Panc1 (cell line): Measurements from ENCODE around the gene CAVIN4. TPM values are rescaled to one million over a fixed set of nuclear protein-coding genes. Genes with fewer than 3 reads are reported as not detected.

Experiments used
- ATAC-seq: fragments of 200-7000 bp; cut with Tn5 transposase; 2 replicates; pipeline ENCODE4 v1.9.1; 2020; ENCODE audit warnings: mild to moderate bottlenecking, moderate library complexity
- BruUV-seq: library from RNA; stranded (reverse); fragments of 400-500 nt; replicated peaks from 2 replicates; lab custom pipeline; 2021; lab: Mats Ljungman, UMichigan
- CTCF ChIA-PET: fragments of 300-600 bp; sonication (Branson Sonifier 250); formaldehyde crosslinking; loops from one replicate; lab custom pipeline; 2022; ENCODE audit warnings: antibody characterized with exemption; lab: Charles Lee
- POLR2A ChIA-PET: fragments of 300-600 bp; sonication (Branson Sonifier 250); formaldehyde crosslinking; loops from one replicate; lab custom pipeline; 2022; ENCODE audit warnings: antibody characterized with exemption; lab: Charles Lee
- DNase-seq: peaks from one replicate; pipeline ENCODE4 v3.0.0-alpha.2; 2010; ENCODE audit warnings: low read depth, low spot score
- H3K27ac ChIP-seq: 2 replicates; pipeline ENCODE4 v1.5.1; 2011; ENCODE audit warnings: mild to moderate bottlenecking, low read length, inconsistent platforms
- H3K27me3 ChIP-seq: fragments of 200-500 bp; sonication (Bioruptor generic); 2 replicates; pipeline ENCODE4 v1.6.0; 2014; ENCODE audit warnings: low read length, inconsistent platforms; ENCODE audit not compliant: control insufficient read depth, insufficient read depth
- H3K36me3 ChIP-seq: fragments of 200-500 bp; sonication (Bioruptor generic); 2 replicates; pipeline ENCODE4 v1.5.1; 2014; ENCODE audit warnings: inconsistent platforms, mild to moderate bottlenecking, low read length, moderate library complexity; ENCODE audit not compliant: control insufficient read depth, insufficient read depth
- H3K4me1 ChIP-seq: 2 replicates; pipeline ENCODE4 v1.5.1; 2011; ENCODE audit warnings: inconsistent platforms, mild to moderate bottlenecking, low read length, moderate library complexity; ENCODE audit not compliant: control insufficient read depth, insufficient read depth
- H3K4me3 ChIP-seq, 2 experiments: 2 replicates each; pipeline ENCODE4 v1.5.1; 2011 to 2012; ENCODE audit warnings: low read depth in 2 of 2, low read length in 2 of 2, mild to moderate bottlenecking in 2 of 2, inconsistent platforms in 1 of 2, moderate library complexity in 1 of 2
- H3K9me3 ChIP-seq: fragments of 200-500 bp; sonication (Bioruptor generic); 2 replicates; pipeline ENCODE4 v1.5.1; 2014; ENCODE audit warnings: low read depth, mild to moderate bottlenecking, inconsistent platforms, low read length, moderate library complexity; ENCODE audit not compliant: control insufficient read depth, insufficient read depth
- CTCF ChIP-seq: fragments of 450-650 bp; IDR thresholded peaks from 2 replicates; pipeline ENCODE4 v1.5.1; 2017; ENCODE audit warnings: mild to moderate bottlenecking
- POLR2AphosphoS5 ChIP-seq: IDR thresholded peaks from 2 replicates; pipeline ENCODE4 v1.6.1; 2012; ENCODE audit warnings: mild to moderate bottlenecking, low read depth, low read length, moderate library complexity
- REST ChIP-seq, 2 experiments: IDR thresholded peaks; 2 replicates each; pipeline ENCODE4 v1.6.1; 2011 to 2012; ENCODE audit warnings: low read depth in 2 of 2, control low read depth in 1 of 2, low read length in 1 of 2, mild to moderate bottlenecking in 1 of 2, moderate library complexity in 1 of 2; ENCODE audit not compliant: insufficient read depth in 1 of 2
- SIN3A ChIP-seq: IDR thresholded peaks from 2 replicates; pipeline ENCODE4 v1.6.1; 2012; ENCODE audit warnings: low read depth, mild to moderate bottlenecking, low read length, moderate library complexity, borderline replicate concordance; ENCODE audit not compliant: insufficient read depth
- TCF7L2 ChIP-seq: IDR thresholded peaks from 2 replicates; pipeline ENCODE4 v1.6.1; 2011; ENCODE audit warnings: mild to moderate bottlenecking, low read depth, low read length, inconsistent platforms
- in situ Hi-C: cut with HindIII; loops from 2 replicates; pipeline ENCODE4 v1.10.0; 2016; ENCODE audit warnings: low sequenced_read_pairs, low pct_unique_long_range_greater_than_20kb
- intact Hi-C: fragments of 100-400 bp; cut with micrococcal nuclease; formaldehyde crosslinking; loops from one replicate; pipeline ENCODE4 v1.10.0; 2022; ENCODE audit not compliant: unreplicated experiment
- total RNA-seq: library from RNA; stranded (reverse); gene quantifications from one replicate; pipeline ENCODE4 v1.2.1, GENCODE V29; 2021; ENCODE audit not compliant: unreplicated experiment

CAVIN4 gene
- total RNA-seq, 1 experiment from 2014 or later, result 0.82 TPM

GRCh38 chr9:100581661-100582060, 3.8 kb downstream of the CAVIN4 start:
- TF ChIP-seq REST (IDR thresholded peaks at IDR 0.05; ENCODE audit: insufficient read depth in 1 of 2, low read depth in 2 of 2, low read length in 1 of 2), result no peak
- H3K9me3 ChIP-seq, result no peaks in the 10 kb centered on the region
- no peak overlapping the region for H3K27ac ChIP-seq
- H3K4me1 ChIP-seq, result no peaks in the 10 kb centered on the region
- in situ Hi-C loops, result no loop called here
- no peak overlapping the region for H3K4me3 ChIP-seq
- no peaks in the 10 kb centered on the region for H3K27me3 ChIP-seq
- no peaks in the 10 kb centered on the region; the same call in 1 of the 2 replicates for H3K36me3 ChIP-seq
- ATAC-seq (no peak), DNase-seq (no peak)
- BruUV-seq, result no TSS peak
- POLR2A ChIA-PET, result no interaction called here
- intact Hi-C loops, result no loop called here
- CTCF ChIA-PET, result no interaction called here

- Histone ChIP-seq H3K27ac (no peak overlapping the region), H3K4me1 (no peaks in the 10 kb centered on the region), H3K36me3 (no peaks in the 10 kb centered on the region), H3K4me3 (no peak overlapping the region), H3K9me3 (no peaks in the 10 kb centered on the region), H3K27me3 (no peaks in the 10 kb centered on the region)
- ChIA-PET POLR2A (no interaction called here), CTCF (no interaction called here)
- intact Hi-C loops, result no loop called here
- BruUV-seq, result no TSS peak
- in situ Hi-C loops, result no loop called here
- no peak for DNase-seq
- no peak for TF ChIP-seq TCF7L2
- TF ChIP-seq POLR2AphosphoS5, result no peak
- TF ChIP-seq CTCF, result no peak
- TF ChIP-seq SIN3A, result no peak
- ATAC-seq, result no peak
Measured at GRCh38 chr9:100583014-100583802, 5.3 kb downstream of the CAVIN4 start.

GRCh38 chr9:100584951-100585350, 7.1 kb downstream of the CAVIN4 start:
- TF ChIP-seq CTCF (no peak), REST (IDR thresholded peaks at IDR 0.05; ENCODE audit: insufficient read depth in 1 of 2, low read depth in 2 of 2, low read length in 1 of 2) (no peak), SIN3A (no peak), TCF7L2 (no peak), POLR2AphosphoS5 (no peak)
- CTCF ChIA-PET, result no interaction called here
- H3K27me3 ChIP-seq, result no peaks in the 10 kb centered on the region
- H3K4me3 ChIP-seq, result no peak overlapping the region
- in situ Hi-C loops (no loop called here), intact Hi-C loops (no loop called here)
- DNase-seq, result no peak
- no peak for ATAC-seq
- no TSS peak for BruUV-seq
- no peaks in the 10 kb centered on the region for H3K9me3 ChIP-seq
- no peaks in the 10 kb centered on the region for H3K4me1 ChIP-seq
- H3K36me3 ChIP-seq, result no peaks in the 10 kb centered on the region
- H3K27ac ChIP-seq, result no peak overlapping the region
- POLR2A ChIA-PET, result no interaction called here
